Measurements from ENCODE around the gene DNAJC28. TPM values are rescaled to one million over a fixed set of nuclear protein-coding genes. Genes with fewer than 3 reads are reported as not detected.

DNAJC28 gene
- total and polyA plus RNA-seq, 9 of the 15 experiments (the other 6 are each of a cell fraction or from before 2014, with no cell fraction given), result 0.68 to 2.5 (median 1.1) TPM

GRCh38 chr21:33479679-33480480 lies 11.6 kb downstream of the DNAJC28 start, which contains the start of gene TMEM50B (continued):
- TF ChIP-seq ARID3A (IDR thresholded peaks at IDR 0.05; ENCODE audit: borderline replicate concordance, low read depth, low read length), result no peak
- TF ChIP-seq ZNF512 (tag; IDR thresholded peaks at IDR 0.05), result no peak
- TF ChIP-seq ETS1 (conservative IDR thresholded peaks at IDR 0.05; ENCODE audit: control insufficient read depth, low read depth, low read length), result peak; percentile 81
- TF ChIP-seq ZNF589 (CRISPR knock-in tag; IDR thresholded peaks at IDR 0.05; ENCODE audit: low read depth), result no peak
- TF ChIP-seq, protein P1, sequence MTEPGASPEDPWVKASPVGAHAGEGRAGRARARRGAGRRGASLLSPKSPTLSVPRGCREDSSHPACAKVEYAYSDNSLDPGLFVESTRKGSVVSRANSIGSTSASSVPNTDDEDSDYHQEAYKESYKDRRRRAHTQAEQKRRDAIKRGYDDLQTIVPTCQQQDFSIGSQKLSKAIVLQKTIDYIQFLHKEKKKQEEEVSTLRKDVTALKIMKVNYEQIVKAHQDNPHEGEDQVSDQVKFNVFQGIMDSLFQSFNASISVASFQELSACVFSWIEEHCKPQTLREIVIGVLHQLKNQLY (CRISPR knock-in tag; conservative IDR thresholded peaks at IDR 0.05), result no peak
- no peak for TF ChIP-seq MCM3 (IDR thresholded peaks at IDR 0.05)
- TF ChIP-seq, protein P2, sequence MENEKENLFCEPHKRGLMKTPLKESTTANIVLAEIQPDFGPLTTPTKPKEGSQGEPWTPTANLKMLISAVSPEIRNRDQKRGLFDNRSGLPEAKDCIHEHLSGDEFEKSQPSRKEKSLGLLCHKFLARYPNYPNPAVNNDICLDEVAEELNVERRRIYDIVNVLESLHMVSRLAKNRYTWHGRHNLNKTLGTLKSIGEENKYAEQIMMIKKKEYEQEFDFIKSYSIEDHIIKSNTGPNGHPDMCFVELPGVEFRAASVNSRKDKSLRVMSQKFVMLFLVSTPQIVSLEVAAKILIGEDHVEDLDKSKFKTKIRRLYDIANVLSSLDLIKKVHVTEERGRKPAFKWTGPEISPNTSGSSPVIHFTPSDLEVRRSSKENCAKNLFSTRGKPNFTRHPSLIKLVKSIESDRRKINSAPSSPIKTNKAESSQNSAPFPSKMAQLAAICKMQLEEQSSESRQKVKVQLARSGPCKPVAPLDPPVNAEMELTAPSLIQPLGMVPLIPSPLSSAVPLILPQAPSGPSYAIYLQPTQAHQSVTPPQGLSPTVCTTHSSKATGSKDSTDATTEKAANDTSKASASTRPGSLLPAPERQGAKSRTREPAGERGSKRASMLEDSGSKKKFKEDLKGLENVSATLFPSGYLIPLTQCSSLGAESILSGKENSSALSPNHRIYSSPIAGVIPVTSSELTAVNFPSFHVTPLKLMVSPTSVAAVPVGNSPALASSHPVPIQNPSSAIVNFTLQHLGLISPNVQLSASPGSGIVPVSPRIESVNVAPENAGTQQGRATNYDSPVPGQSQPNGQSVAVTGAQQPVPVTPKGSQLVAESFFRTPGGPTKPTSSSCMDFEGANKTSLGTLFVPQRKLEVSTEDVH (IDR thresholded peaks at IDR 0.05; ENCODE audit: low read depth, partially characterized antibody), result no peak
- peak; percentile 40 for TF ChIP-seq SMAD1 (IDR thresholded peaks at IDR 0.05; ENCODE audit: low read depth, low read length, partially characterized antibody)
- TF ChIP-seq FOXJ3 (CRISPR knock-in tag; IDR thresholded peaks at IDR 0.05), result no peak
- TF ChIP-seq RAD21 (CRISPR knock-in tag; conservative IDR thresholded peaks at IDR 0.05 in 1 of 2, IDR thresholded peaks at IDR 0.05 in 1 of 2), result peak; percentile 65 to 66
- TF ChIP-seq, protein P3, sequence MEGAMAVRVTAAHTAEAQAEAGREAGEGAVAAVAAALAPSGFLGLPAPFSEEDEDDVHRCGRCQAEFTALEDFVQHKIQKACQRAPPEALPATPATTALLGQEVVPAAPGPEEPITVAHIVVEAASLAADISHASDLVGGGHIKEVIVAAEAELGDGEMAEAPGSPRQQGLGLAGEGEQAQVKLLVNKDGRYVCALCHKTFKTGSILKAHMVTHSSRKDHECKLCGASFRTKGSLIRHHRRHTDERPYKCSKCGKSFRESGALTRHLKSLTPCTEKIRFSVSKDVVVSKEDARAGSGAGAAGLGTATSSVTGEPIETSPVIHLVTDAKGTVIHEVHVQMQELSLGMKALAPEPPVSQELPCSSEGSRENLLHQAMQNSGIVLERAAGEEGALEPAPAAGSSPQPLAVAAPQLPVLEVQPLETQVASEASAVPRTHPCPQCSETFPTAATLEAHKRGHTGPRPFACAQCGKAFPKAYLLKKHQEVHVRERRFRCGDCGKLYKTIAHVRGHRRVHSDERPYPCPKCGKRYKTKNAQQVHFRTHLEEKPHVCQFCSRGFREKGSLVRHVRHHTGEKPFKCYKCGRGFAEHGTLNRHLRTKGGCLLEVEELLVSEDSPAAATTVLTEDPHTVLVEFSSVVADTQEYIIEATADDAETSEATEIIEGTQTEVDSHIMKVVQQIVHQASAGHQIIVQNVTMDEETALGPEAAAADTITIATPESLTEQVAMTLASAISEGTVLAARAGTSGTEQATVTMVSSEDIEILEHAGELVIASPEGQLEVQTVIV (CRISPR knock-in tag; IDR thresholded peaks at IDR 0.05; ENCODE audit: borderline replicate concordance), result no peak
- peak; percentile 79 for TF ChIP-seq ELF1 (tag; IDR thresholded peaks at IDR 0.05)
- TF ChIP-seq, protein P4, sequence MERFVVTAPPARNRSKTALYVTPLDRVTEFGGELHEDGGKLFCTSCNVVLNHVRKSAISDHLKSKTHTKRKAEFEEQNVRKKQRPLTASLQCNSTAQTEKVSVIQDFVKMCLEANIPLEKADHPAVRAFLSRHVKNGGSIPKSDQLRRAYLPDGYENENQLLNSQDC (CRISPR knock-in tag; IDR thresholded peaks at IDR 0.05), result peak; percentile 26; the same call in 1 of the 2 replicates
- TF ChIP-seq ARHGAP35 (IDR thresholded peaks at IDR 0.05; ENCODE audit: partially characterized antibody), result no peak

Measured in K562 (cell line).